Heart right ventricle (tissue), 16 donors: ENCODE data around the gene FAM219A. TPM values are rescaled to one million over a fixed set of nuclear protein-coding genes. Genes with fewer than 3 reads are reported as not detected.

Source experiments
- ATAC-seq, 8 donors: fragments of 200-7000 bp; cut with Tn5 transposase; one replicate each; pipeline ENCODE4 v1.9.1; 2020; ENCODE audit warnings: mild to moderate bottlenecking in 8 of 8, moderate library complexity in 8 of 8, moderate number of reproducible peaks in 1 of 8
- DNase-seq, 2 donors: peaks; one replicate each; pipeline ENCODE4 v3.0.0-alpha.2; 2020
- H3K27ac ChIP-seq, 10 donors: fragments of 200-600 bp; sonication (generic) in 2 of 10; one replicate each; pipeline versions ENCODE4 v1.5.0 to v1.8.0; 2020 to 2022; ENCODE audit warnings: mild to moderate bottlenecking in 3 of 10
- H3K27me3 ChIP-seq, 7 donors: fragments of 200-600 bp; one replicate each; pipeline ENCODE4 v1.8.0; 2021 to 2022; ENCODE audit warnings: mild to moderate bottlenecking in 2 of 7
- H3K36me3 ChIP-seq, 9 donors: fragments of 200-600 bp; sonication (generic) in 1 of 9; one replicate each; pipeline versions ENCODE4 v1.5.0 to v1.8.0; 2020 to 2022; ENCODE audit warnings: mild to moderate bottlenecking in 2 of 9
- H3K4me1 ChIP-seq, 9 donors: fragments of 200-600 bp; sonication (generic) in 1 of 9; one replicate each; pipeline versions ENCODE4 v1.5.0 to v1.8.0; 2020 to 2022; ENCODE audit warnings: mild to moderate bottlenecking in 4 of 9
- H3K4me3 ChIP-seq, 10 donors: fragments of 200-600 bp; sonication (generic) in 2 of 10; one replicate each; pipeline versions ENCODE4 v1.5.0 to v1.8.0; 2020 to 2022; ENCODE audit warnings: mild to moderate bottlenecking in 7 of 10, moderate library complexity in 2 of 10
- H3K9me3 ChIP-seq, 11 donors: fragments of 200-600 bp in 10 of 11; sonication (generic) in 2 of 11; one replicate each; pipeline versions ENCODE4 v1.5.0 to v1.8.0; 2013 to 2022; ENCODE audit warnings: mild to moderate bottlenecking in 2 of 11, control low read depth in 1 of 11, moderate library complexity in 1 of 11
- CTCF ChIP-seq, 9 donors: fragments of 200-600 bp; sonication (generic) in 2 of 9; IDR thresholded peaks; one replicate each; pipeline versions ENCODE4 v1.5.0 to v1.8.0; 2021 to 2022; ENCODE audit warnings: antibody characterized with exemption in 9 of 9, mild to moderate bottlenecking in 5 of 9, moderate library complexity in 1 of 9
- WGBS, 2 donors: extraction: QIAGEN DNeasy Blood & Tissue Kit; methylation state at CpG; one replicate each; pipeline ENCODE4 v1.1.7; 2013; ENCODE audit warnings: inconsistent platforms in 1 of 2; 5-methylcytosine and 5-hydroxymethylcytosine counted together
- intact Hi-C, 10 donors: fragments of 100-400 bp; cut with DNase I; formaldehyde crosslinking; loops; one replicate each; pipeline versions ENCODE4 v1.11.1 to v1.14.2; 2022
- polyA plus RNA-seq, 2 donors: library from polyadenylated mRNA; stranded (reverse); fragments of 200-250 nt; gene quantifications; one replicate each; pipeline ENCODE4 v1.2.3, GENCODE V29; 2013
- total RNA-seq, 10 donors: library from RNA; stranded (reverse); fragmentation: NEBNext Ultra II Directional in 3 of 10; extraction: Animal tissue kit (Norgen Biotek cat#: 25700) in 3 of 10; gene quantifications; one replicate each; pipeline versions ENCODE4 v1.2.1 to v1.2.4, GENCODE V29; 2021 to 2023
- donor health status: Arrhythmogenic right ventricular cardiomyopathy.
- donor health status: ischemic (EF 13 %, LVEDD 7.1; RV severe dilation, severe dysfunction).
- donor health status: healthy with polysubstance abuse.
- donor health status: DM: no; HTN: yes; CAD: no.
- donor health status: DM: no; HTN: no; CAD: no.
- donor health status: ischemic (EF 25% LVEDD 6.9; RV normal size, moderate dysfunction).
- donor health status: ischemic (EF 25% LVEDD 5.7; RV mildly dilated, moderate dysfunction).
- donor health status: healthy.
- donor health status: DM: yes; HTN: yes; CAD: no.
- donor health status: Ischemic cardiomyopathy.
- donor health status: ischemic (EF 35%, LVEDD 5.7; RV mildly dilated, moderate dysfunction).
- donor health status: nonischemic (EF 11% LVEDD 7.7; RV severe dilation, severe dysfunction).
- donor health status: DM: yes; HTN: yes; CAD: no.
- donor health status: PGD.
- donor health status: ischemic (EF 29% LVEDD 5.4; RV normal size, mild dysfunction).
- donor health status: nonischemic (EF 23%, LVEDD 6.1; RV moderate dilation, normal function).

FAM219A gene
- total and polyA plus RNA-seq, 12 donors, result 15.1 to 38.6 (median 25.9) TPM

GRCh38 chr9:34492051-34492450 is 33.7 kb upstream of the FAM219A start:
- H3K4me1 ChIP-seq, result no peaks in the 10 kb centered on the region
- 12 to 35% methylated on average over 2 of the region's 2 CpGs for WGBS, 2 donors
- DNase-seq (no peak), ATAC-seq (no peak)
- no peaks in the 10 kb centered on the region for H3K9me3 ChIP-seq
- H3K27me3 ChIP-seq, result no peaks in the 10 kb centered on the region
- intact Hi-C loops, result loop anchor here in 1 of 10 donors (10.0 kb wide), 1 partner anchor 87 kb away; no protein-coding TSS in a partner anchor
- H3K4me3 ChIP-seq, result no peak overlapping the region
- TF ChIP-seq CTCF (IDR thresholded peaks at IDR 0.05), result no peak
- H3K36me3 ChIP-seq, result no peaks in the 10 kb centered on the region
- no peak overlapping the region for H3K27ac ChIP-seq

GRCh38 chr9:34491596-34491995 is 33.2 kb upstream of the FAM219A start:
- no peaks in the 10 kb centered on the region for H3K36me3 ChIP-seq
- WGBS, 2 donors, result 59 to 63% methylated on average over 2 of the region's 2 CpGs
- no peak overlapping the region for H3K4me3 ChIP-seq
- no peaks in the 10 kb centered on the region for H3K27me3 ChIP-seq
- H3K9me3 ChIP-seq, result no peaks in the 10 kb centered on the region
- H3K27ac ChIP-seq, result no peak overlapping the region
- intact Hi-C loops, result loop anchor here in 1 of 10 donors (10.0 kb wide), 1 partner anchor 87 kb away; no protein-coding TSS in a partner anchor
- no peak for DNase-seq
- ATAC-seq, result no peak
- TF ChIP-seq CTCF (IDR thresholded peaks at IDR 0.05), result no peak
- H3K4me1 ChIP-seq, result no peaks in the 10 kb centered on the region

- Histone ChIP-seq H3K4me1 (no peaks in the 10 kb centered on the region), H3K36me3 (no peaks in the 10 kb centered on the region), H3K4me3 (no peak overlapping the region), H3K9me3 (no peaks in the 10 kb centered on the region), H3K27ac (no peak overlapping the region), H3K27me3 (no peaks in the 10 kb centered on the region)
- no peak for TF ChIP-seq CTCF (IDR thresholded peaks at IDR 0.05)
- 61 to 71% methylated on average over 3 of the region's 3 CpGs for WGBS, 2 donors
- intact Hi-C loops, result loop anchor here in 1 of 10 donors (10.0 kb wide), 1 partner anchor 86 kb away; no protein-coding TSS in a partner anchor
- ATAC-seq (no peak), DNase-seq (no peak)
Measured at GRCh38 chr9:34490760-34491159, 32.4 kb upstream of the FAM219A start.

GRCh38 chr9:34490360-34490759 is 32.0 kb upstream of the FAM219A start:
- DNase-seq (no peak), ATAC-seq (no peak)
- Histone ChIP-seq H3K27me3 (no peaks in the 10 kb centered on the region), H3K27ac (no peak overlapping the region), H3K4me3 (no peak overlapping the region), H3K4me1 (no peaks in the 10 kb centered on the region), H3K9me3 (no peaks in the 10 kb centered on the region), H3K36me3 (no peaks in the 10 kb centered on the region)
- no peak for TF ChIP-seq CTCF (IDR thresholded peaks at IDR 0.05)
- 77 to 79% methylated on average over 1 of the region's 1 CpG for WGBS, 2 donors
- intact Hi-C loops, result loop anchor here in 1 of 10 donors (10.0 kb wide), 1 partner anchor 86 kb away; no protein-coding TSS in a partner anchor
